Smooth muscle cell of the coronary artery (primary cell): ENCODE results near the gene TGFBRAP1. TPM values are rescaled to one million over a fixed set of nuclear protein-coding genes. Genes with fewer than 3 reads are reported as not detected.

Experiments
- total RNA-seq: library from RNA; depleted of rRNA; stranded (reverse); fragments of >200 nt; gene quantifications from 2 replicates; pipeline ENCODE4 v1.2.3, GENCODE V29; 2014; ENCODE audit warnings: low replicate concordance

TGFBRAP1 gene, protein sequence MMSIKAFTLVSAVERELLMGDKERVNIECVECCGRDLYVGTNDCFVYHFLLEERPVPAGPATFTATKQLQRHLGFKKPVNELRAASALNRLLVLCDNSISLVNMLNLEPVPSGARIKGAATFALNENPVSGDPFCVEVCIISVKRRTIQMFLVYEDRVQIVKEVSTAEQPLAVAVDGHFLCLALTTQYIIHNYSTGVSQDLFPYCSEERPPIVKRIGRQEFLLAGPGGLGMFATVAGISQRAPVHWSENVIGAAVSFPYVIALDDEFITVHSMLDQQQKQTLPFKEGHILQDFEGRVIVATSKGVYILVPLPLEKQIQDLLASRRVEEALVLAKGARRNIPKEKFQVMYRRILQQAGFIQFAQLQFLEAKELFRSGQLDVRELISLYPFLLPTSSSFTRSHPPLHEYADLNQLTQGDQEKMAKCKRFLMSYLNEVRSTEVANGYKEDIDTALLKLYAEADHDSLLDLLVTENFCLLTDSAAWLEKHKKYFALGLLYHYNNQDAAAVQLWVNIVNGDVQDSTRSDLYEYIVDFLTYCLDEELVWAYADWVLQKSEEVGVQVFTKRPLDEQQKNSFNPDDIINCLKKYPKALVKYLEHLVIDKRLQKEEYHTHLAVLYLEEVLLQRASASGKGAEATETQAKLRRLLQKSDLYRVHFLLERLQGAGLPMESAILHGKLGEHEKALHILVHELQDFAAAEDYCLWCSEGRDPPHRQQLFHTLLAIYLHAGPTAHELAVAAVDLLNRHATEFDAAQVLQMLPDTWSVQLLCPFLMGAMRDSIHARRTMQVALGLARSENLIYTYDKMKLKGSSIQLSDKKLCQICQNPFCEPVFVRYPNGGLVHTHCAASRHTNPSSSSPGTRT
- 9.4 and 14.6 TPM in 2 replicates for total RNA-seq

DNA sequence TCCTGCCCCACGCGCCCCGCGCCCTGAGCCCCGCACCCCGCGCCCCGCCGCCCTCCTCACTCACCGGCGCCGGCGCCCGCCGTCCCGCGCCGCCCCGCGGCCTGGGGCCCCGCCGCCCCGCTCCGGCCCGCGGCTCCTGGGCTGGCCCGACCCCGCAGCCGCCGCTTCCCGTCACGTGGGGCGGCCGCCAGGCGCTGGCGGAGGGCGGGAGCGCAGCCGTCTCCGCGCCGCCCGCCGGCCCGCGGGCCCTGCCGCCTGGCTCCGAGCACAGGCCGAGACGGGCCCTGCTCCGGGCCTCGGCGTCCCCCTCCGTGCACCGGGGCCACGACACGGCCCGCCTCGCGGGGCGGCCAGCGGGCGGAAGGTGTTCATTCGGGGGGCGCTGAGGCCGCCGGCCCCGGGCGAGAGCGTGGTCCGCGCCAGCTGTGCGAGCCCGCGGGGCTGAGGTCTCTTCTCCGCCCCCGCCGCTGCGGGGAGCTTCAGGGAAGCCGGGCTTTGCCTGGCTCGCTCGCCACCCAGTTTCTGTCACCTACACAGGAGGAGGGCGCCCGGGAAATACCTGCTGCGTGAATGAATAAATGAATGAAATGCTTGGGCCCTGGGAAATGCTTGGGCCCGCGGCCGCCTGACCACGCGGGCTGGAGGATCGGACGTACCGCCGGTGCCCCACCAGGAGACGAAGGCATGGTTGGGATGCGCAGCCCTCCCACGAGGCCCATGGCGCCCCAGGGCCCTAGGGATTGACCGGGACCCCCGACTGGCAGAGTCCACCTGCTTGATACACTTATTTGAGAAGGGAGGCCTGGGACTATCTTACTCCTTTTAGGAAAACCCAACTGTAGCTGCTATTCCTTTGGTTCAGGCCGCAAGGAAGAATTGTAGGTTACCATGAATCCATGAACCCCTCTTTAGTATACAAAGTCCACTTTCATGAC is at the start of gene TGFBRAP1:
Gene TGFBRAP1 (minus strand): TSS at position 175 of the 935 bp plus-strand sequence. CDS start 21,434 bp downstream, outside the sequence.

DNA sequence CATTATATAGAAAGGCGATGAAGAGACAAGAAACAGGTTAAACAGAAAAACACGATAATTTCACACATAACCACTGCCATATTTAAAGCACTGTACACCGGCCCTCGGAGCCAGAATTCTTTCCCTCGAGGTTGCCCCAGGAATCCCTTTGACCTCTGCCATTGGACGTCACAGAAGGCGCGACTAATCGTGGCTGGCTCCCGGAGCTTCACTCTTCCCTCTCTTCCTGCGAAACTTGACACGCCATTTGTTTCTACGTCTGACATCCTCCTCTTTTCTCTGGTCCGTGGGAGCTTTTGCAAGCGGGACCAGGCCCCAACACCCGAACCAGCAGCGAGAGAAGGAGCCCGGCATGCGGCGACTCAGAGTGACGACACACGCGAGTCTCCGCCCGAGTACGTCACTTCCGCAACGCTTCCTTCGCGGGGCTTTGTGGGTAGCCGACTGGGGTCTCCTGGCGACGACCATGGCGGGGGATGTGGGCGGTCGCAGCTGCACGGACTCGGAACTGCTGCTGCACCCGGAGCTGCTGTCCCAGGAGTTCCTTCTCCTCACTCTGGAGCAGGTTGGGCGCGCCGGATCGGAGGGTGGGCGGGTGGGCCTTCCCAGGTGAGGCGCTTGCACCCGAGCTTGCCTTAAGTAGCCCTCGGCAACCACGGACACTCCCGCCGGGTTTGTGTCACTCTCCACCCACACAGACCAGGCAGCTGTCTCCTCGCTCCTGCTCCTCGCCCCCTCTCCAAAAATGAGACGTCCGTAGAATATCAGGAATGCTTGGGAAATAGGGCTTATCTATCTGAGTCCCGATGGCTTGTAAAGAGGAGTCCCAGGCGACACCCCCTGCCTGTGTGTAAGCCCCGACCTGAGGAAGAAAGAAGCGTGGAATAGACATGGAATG is 7.8 kb upstream of the TGFBRAP1 start, which contains the start of gene C2orf49:
Gene C2orf49 (plus strand): TSS at position 419 of the 898 bp plus-strand sequence. CDS start 48 bp downstream, at position 467.

DNA sequence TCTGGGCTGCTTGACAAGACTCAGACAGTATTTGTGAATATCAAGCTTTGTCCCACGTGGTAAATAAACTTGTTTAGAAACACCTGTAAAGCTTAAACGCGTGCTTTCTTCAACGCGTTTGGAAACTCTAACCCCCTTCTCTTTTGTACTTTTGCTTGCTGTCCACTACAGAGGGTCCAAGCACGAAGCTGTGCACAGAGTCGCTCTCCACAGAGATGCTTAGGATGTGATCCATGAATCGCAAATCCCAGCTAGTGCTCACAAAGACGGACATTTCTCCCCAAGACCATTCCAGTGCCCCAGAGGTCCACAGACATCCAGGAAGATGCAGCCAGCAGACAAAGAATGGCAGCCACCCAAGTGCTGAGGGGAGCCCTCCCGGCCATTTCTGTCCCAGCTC is 88.1 kb downstream of the TGFBRAP1 start, which contains the start of gene GPR45:
Gene GPR45 (plus strand): TSS at position 301 of the 400 bp plus-strand sequence. CDS start 116 bp downstream, outside the sequence.

Other genes starting within 250 kb of the TGFBRAP1 start
- gene GPR45, start 88.0 kb downstream of the TGFBRAP1 start, total RNA-seq = not detected in 2 replicates
- gene C2orf49, start 7.8 kb upstream of the TGFBRAP1 start, total RNA-seq = 13.6 and 14.3 TPM in 2 replicates
- 52.2 and 119 TPM in 2 replicates for gene FHL2, start 69.3 kb upstream of the TGFBRAP1 start, total RNA-seq